NCI-H446 treated with DMSO at 0.1 percent for 48 hours (cell line): ENCODE data around the gene MAP4K2.

Experiments used
- DNase-seq: peaks from one replicate; lab custom pipeline; 2025; lab: John Stamatoyannopoulos, UW

MAP4K2 gene

DNA sequence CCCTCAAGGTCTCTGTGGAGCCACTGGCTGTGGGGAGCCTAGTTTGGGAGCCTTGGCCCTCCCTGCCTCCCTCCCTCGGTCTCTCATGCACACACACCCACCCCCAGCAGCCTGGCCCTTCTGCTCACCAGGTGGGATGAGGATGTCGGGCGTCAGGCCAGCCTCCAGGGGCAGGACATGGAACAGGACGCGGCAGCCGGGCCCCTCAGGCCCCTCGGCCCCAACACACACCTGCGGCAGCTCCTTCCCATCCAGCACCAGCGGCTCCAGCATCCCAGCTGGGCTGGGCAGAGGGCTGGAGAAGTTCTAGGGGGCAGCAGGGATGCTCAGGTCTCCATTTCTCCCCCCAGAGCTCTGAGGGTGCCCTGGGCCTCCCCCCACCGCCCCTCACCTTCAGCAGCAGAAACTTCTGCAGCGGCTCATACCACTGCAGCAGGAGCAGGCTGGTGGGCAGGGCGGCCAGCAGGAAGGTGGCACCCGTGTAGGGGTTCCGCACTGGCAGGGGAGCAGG, 11.2 kb downstream of the MAP4K2 start:
- no peak for DNase-seq

DNA sequence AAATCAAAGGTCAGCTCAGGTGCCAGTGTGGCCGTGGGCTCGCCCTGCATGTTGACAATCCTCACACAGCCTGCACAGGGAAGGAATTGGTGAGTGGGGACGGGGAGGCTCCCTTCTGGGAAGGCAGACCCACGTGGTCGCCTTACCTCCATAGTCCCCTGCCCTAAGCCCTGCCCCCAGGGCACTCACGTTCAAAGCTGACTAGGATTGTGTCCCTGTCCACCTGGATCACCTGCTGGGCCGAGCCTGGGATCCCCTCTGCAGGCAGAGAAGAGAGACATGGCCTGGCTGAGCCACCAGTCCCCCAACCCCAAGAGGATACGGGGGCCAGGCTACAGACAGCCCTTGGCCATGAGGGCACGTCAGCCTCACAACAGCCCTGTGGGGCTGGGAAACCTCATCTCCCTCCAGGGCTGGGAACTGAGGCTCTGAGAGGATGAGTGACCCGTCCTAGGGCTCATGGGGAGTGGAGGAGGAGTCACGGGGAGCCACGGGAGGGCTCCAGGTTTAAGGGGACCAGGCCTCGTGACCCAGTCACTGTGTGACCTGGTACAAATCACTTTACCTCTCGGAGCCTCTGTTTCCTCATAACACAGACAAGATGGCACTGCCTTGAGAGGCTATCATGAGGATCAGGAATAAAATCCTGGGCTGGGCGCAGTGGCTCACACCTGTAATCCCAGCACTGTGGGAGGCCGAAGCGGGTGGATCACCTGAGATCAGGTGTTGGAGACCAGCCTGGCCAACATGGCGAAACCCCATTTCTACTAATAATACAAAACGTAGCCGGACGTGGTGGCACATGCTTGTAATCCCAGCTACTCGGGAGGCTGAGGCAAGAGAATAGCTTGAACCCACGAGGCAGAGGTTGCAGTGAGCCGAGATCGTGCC, 12.6 kb downstream of the MAP4K2 start:
- DNase-seq, result no peak

- DNase-seq, result no peak
Observed at GRCh38 chr11:64789331-64790204, 13.4 kb downstream of the MAP4K2 start.

DNA sequence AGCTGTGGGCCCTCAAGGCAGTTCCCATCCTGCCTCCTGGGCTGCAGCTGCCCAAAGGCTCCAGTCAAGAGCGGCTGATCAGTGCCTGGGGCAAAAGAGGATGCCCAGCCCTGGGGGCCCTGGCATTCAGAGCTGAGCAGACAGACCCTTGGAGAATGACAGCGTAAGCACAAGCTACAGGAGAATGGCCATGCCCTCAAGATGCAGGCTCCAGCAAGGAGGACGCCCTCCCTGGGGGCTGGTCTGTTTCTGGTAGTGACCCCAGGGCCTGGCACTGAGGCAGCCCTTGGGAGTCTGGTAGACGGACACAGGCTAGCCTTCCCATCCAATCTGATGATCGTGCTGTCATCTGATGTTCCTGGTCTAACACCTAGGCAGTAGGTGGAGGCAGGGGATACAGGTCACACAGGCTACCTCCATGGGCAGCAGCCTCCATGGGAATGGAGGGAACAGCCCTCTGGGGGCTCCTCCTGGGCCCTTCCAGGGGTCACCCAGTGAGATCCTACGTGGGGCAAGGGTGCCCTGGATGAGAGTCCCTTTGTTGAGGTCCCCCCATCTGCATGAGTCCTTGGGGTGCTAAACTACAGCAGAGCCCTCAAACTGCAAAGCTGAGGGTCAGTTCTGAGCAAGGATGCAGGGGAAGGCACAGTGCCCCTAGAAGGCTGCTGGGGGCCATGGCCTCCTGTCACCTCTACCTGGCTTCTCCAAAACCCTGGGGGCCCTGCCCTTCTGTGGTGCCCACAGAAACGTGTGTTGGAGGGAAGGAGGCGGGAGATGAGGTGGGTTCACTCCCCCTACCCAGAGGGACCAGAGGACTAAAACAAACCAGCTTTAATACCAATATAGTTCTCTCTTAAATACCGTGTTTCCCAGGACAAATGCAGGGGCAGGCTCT, 14.4 kb downstream of the MAP4K2 start:
- DNase-seq, result no peak

- DNase-seq, result no peak
Observed at GRCh38 chr11:64787526-64788320, 15.3 kb downstream of the MAP4K2 start.

- no peak for DNase-seq
Observed at GRCh38 chr11:64786308-64786707, 16.7 kb downstream of the MAP4K2 start.

DNA sequence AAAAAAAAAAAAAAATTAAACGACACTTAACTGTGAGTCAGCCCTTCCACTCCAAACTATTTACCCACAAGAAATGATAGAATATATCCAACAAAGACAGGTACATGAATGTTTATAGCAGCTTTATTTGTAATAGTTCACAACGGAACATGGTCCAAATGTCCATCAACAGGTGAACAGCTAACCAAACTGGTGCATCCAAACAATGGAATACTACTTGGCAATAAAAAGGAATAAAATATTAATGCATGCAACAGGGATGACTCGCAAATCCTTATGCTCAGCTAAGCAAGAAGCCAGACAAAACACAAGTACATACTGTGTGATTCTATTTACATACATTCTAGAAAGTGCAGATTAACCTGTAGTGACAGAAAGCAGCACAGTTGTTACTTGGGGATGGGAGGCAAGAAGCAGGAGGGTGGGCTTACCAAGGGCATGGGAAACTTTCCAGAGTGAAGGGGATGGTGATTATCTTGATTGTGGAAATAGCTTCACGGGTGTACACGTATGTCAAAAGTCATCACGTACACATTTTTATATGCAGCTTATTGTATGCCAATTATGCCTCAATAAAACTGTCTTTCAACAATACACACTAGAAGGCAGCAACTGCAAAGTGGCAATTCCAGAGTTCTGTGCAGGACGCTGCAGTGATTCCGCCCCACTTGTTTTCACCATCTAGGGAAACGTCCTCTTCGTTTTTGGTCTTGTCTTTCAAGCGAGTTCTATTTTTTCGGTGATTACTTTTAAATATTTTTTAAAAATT, 18.0 kb downstream of the MAP4K2 start:
- DNase-seq, result no peak

- peak; percentile 100 for DNase-seq
Observed at GRCh38 chr11:64778473-64779298, 24.3 kb downstream of the MAP4K2 start, which contains the start of gene SF1. TSS of gene SF1 (minus strand) at chr11:64778542. CDS start at chr11:64778392, 150 bp downstream.

- DNase-seq, result no peak
Observed at GRCh38 chr11:64778223-64778472, 24.9 kb downstream of the MAP4K2 start.

- DNase-seq, result peak; percentile 57
Observed at GRCh38 chr11:64777449-64778222, 25.4 kb downstream of the MAP4K2 start.

- DNase-seq, result no peak
Observed at GRCh38 chr11:64776875-64777274, 26.1 kb downstream of the MAP4K2 start.

DNA sequence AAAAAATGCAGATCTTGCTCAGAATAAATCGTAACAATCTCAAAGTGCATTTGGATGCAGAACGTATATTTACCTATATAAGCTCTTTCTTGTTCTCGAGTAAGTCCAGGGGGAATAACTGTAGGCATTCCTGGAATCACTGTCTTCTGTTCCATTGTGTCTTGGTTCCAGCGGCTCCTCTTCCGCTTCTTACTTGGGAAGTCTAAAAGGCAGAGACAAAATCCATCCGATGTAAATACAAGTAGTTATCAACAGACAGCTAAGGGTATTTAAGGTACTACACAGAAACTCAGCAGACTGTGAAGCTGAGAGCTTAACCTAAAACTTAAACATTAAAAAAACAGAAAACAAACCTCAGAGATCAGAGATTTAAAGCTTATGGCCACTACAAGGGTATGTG, 26.6 kb downstream of the MAP4K2 start:
- DNase-seq, result no peak

DNA sequence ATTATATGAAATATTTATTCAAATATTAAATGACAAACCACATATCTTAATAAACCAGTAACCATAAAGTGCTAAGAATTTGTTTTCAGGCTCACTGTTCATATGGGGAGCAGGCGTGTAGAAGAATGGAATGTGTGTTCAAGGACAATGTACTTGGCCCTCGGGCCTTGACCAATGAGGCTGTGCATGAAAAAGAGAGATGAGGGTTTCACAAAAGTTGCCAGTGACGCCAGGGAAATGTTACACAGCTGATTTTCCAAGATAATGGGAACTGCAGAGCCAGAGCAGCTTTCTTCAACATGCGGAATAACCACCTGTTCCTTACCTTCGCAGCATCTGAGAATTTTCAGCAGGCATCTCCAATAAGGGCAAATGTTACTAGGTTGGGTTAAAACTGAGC, 28.9 kb downstream of the MAP4K2 start:
- no peak for DNase-seq

DNA sequence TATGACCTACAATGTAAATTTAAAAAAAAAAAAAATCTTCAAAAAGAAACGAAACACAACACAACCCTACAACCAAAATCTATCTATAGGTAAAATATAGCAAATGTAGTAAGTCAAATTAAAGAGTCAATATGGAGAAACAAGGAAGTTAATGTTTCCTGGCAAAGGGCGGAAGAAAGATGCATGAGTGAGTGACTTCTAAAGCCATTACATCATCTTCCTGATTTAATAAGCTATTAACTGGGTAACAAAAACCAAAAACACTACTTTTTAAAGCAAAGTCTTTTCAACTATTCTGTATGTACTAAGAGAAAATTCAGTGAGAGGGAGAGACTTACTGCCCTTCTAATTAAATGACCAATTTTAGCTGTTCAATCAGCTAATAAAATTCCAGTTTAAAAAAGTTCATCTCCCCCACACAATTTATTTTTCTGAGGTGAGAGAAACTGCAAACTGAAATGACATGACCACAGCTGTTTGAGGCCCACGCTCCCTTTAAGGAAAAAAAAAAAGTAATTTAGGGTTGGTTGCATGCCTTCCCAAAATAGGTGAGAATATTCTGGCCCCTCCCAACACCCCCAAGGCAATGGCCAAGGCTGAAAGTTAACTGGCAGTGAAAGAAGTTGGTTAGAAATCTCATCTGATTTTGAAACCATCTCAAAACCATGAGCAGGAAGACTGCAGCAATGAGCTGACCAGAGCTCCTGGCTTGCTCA, 30.6 kb downstream of the MAP4K2 start:
- DNase-seq, result no peak

GRCh38 chr11:64771861-64772260, 31.2 kb downstream of the MAP4K2 start:
- no peak for DNase-seq

DNA sequence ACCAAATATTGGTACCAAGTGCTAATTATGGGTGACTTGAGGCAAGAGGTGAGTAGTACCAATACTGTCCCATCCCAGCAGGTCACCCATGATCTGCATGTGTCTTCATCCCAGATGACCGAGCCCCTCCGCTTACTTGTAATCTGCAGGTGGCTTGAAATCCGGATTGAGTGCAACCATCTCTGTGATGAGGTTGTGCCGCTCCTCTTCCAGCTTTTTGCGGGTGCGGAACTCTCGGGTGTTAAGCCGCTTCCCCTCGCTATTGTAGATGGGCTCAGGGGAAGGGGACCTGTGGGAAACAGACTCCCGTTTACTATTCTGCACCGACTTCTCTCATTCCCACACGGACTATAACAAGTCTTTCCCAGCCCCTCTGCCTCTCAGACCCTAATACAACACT, 32.9 kb downstream of the MAP4K2 start:
- no peak for DNase-seq

DNA sequence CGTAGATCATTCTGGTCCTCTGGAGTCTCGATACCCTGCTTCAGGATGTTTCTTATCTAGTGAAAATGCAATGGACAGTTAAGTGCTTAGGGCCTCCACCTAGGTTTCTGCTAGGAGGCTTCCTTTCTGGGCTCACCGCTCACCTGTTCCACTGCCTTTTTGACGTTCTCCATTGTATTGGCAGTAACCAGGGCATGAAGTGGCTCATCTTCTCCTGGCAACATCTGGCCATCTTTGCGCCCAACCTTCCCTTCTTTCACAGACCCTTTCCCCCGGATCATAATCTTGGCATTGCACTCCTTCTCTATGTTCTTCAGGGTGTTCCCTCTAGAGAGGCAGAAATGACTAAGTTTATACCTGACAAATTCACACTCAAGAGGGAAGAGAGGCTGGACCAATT, 33.7 kb downstream of the MAP4K2 start:
- no peak for DNase-seq

- DNase-seq, result no peak
Observed at GRCh38 chr11:64768300-64768694, 34.7 kb downstream of the MAP4K2 start.
